ENCODE results near the gene MYCBP. TPM values are rescaled to one million over a fixed set of nuclear protein-coding genes. Genes with fewer than 3 reads are reported as not detected.

The MYCBP gene
- total RNA-seq, 4 donors from 2014 or later = 10.7 to 38.7 (median 17.7) TPM

DNA sequence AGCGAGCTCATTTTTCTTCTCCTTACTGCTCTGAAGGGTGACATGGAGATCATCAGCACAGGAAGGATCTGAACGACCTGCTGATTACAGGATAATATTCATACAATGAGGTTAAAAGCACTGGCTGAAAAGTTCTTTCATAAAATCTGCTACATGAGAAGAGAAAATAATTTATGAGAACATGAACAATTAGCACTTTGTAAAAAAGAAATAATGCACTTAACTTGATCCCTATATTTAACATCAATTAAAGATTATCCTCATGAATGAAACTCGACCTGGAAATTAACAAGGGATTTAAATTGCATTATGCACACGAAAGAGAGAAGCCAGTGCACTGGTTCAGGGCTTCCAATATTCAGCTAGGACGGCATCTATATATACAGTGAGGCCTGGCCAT lies 60.2 kb downstream of the MYCBP start:
- no peak for DNase-seq
- Histone ChIP-seq H3K27ac (no peak overlapping the region), H3K36me3 (no peaks in the 10 kb centered on the region), H3K27me3 (peaks cover 6 to 23% of the 10 kb centered on the region in 2 donors), H3K9me3 (no peaks in the 10 kb centered on the region), H3K4me3 (no peak overlapping the region), H3K4me1 (no peaks in the 10 kb centered on the region)
- intact Hi-C loops (cut with DNase I; ENCODE audit: low total_unique reads) = no loop called here
- TF ChIP-seq, protein P1, sequence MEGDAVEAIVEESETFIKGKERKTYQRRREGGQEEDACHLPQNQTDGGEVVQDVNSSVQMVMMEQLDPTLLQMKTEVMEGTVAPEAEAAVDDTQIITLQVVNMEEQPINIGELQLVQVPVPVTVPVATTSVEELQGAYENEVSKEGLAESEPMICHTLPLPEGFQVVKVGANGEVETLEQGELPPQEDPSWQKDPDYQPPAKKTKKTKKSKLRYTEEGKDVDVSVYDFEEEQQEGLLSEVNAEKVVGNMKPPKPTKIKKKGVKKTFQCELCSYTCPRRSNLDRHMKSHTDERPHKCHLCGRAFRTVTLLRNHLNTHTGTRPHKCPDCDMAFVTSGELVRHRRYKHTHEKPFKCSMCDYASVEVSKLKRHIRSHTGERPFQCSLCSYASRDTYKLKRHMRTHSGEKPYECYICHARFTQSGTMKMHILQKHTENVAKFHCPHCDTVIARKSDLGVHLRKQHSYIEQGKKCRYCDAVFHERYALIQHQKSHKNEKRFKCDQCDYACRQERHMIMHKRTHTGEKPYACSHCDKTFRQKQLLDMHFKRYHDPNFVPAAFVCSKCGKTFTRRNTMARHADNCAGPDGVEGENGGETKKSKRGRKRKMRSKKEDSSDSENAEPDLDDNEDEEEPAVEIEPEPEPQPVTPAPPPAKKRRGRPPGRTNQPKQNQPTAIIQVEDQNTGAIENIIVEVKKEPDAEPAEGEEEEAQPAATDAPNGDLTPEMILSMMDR (IDR thresholded peaks at IDR 0.05) = no peak
- TF ChIP-seq POLR2A (IDR thresholded peaks at IDR 0.05) = no peak

Small RNA genes lying within 50 kb of the gene (small RNA-seq; reads per million reads assigned to genes)
- gene GJA9-MYCBP = not detected

Other genes with a start within 250 kb of the MYCBP start
- gene RRAGC, start 13.6 kb downstream of the MYCBP start, total RNA-seq = 10 to 100 TPM in 3 of 4 donors, 1 to 10 TPM in 1; 7.2 to 29.5 (median 20.4) TPM
- gene GJA9, start 8.2 kb upstream of the MYCBP start, total RNA-seq = not detected
- 1 to 10 TPM in 1 of 4 donors, not detected in 3; 1.2 TPM for gene RHBDL2, start 68.5 kb upstream of the MYCBP start, total RNA-seq
- 10 to 100 TPM; 17.4 to 71.8 (median 53.4) TPM for gene AKIRIN1, start 117.9 kb upstream of the MYCBP start, total RNA-seq
- gene NDUFS5, start 153.0 kb upstream of the MYCBP start, total RNA-seq = 100 to 1,000 TPM; 122 to 659 (median 361) TPM

Measured in uterus (tissue), 4 donors.